ENCODE results near the gene STX16.

DNA sequence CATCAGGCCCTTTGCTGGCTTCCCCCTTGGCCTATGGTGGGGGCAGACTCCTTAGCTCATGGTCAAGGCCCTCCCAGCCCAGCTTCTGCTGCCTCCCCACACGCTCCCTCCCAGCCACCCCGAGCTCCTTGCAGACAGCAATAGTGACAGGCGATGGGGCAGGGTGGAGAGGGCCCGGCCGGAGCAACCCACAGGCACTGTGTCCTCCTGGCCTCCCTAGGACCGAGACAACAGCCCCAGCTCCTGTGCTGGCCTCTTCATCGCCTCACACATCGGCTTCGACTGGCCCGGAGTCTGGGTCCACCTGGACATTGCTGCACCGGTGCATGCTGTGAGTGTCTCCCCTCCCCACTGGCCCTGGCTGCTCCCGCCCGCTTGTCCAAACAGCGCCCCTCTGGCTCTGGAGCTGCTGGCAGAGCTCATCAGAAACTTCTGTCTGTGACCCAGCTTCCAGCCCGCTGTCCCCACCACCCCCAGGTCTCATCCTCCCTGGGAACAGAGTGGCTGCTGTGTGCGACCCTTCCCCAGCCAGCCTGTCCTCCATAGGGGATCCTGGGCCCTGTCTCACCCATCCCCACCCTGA, 63.3 kb downstream of the STX16 start:
- TF ChIP-seq, protein P1, sequence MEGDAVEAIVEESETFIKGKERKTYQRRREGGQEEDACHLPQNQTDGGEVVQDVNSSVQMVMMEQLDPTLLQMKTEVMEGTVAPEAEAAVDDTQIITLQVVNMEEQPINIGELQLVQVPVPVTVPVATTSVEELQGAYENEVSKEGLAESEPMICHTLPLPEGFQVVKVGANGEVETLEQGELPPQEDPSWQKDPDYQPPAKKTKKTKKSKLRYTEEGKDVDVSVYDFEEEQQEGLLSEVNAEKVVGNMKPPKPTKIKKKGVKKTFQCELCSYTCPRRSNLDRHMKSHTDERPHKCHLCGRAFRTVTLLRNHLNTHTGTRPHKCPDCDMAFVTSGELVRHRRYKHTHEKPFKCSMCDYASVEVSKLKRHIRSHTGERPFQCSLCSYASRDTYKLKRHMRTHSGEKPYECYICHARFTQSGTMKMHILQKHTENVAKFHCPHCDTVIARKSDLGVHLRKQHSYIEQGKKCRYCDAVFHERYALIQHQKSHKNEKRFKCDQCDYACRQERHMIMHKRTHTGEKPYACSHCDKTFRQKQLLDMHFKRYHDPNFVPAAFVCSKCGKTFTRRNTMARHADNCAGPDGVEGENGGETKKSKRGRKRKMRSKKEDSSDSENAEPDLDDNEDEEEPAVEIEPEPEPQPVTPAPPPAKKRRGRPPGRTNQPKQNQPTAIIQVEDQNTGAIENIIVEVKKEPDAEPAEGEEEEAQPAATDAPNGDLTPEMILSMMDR (conservative IDR thresholded peaks at IDR 0.05): no peak
- no peak for TF ChIP-seq ZFX (IDR thresholded peaks at IDR 0.05)
